ENCODE data around the gene TAF12.

- TF ChIP-seq CTCF (IDR thresholded peaks at IDR 0.05) (no peak), POLR2A (IDR thresholded peaks at IDR 0.05) (no peak), POLR2AphosphoS5 (IDR thresholded peaks at IDR 0.05) (no peak)
Measured at GRCh38 chr1:28565726-28566125, 77.1 kb downstream of the TAF12 start.
